Forelimb muscle (tissue), 1 donor: ENCODE measurements around the gene SLIT3. TPM values are rescaled to one million over a fixed set of nuclear protein-coding genes. Genes with fewer than 3 reads are reported as not detected.

Source experiments
- DNase-seq: peaks from one replicate; pipeline ENCODE4 v3.0.0-alpha.2; 2013; ENCODE audit warnings: low read depth
- polyA plus RNA-seq: library from polyadenylated mRNA; unstranded; fragments of 120-200 nt; gene quantifications from one replicate; pipeline ENCODE4 v1.2.1, GENCODE V29; 2013; ENCODE audit not compliant: insufficient read length

Gene SLIT3
- polyA plus RNA-seq, 1 donor, result 6.8 TPM

- DNase-seq, result no peak
Measured at GRCh38 chr5:169029661-169030274, 271.2 kb downstream of the SLIT3 start.

- DNase-seq, result no peak
Measured at GRCh38 chr5:169029037-169029436, 271.9 kb downstream of the SLIT3 start.

GRCh38 chr5:169027501-169028061, 273.4 kb downstream of the SLIT3 start:
- no peak for DNase-seq

GRCh38 chr5:169025491-169025890, 275.4 kb downstream of the SLIT3 start:
- no peak for DNase-seq

GRCh38 chr5:169024421-169024820, 276.5 kb downstream of the SLIT3 start:
- DNase-seq, result no peak

GRCh38 chr5:169022718-169023117, 278.2 kb downstream of the SLIT3 start:
- no peak for DNase-seq

GRCh38 chr5:169020102-169020501, 280.8 kb downstream of the SLIT3 start:
- no peak for DNase-seq

- no peak for DNase-seq
Measured at GRCh38 chr5:169018925-169019324, 282.0 kb downstream of the SLIT3 start.

- no peak for DNase-seq
Measured at GRCh38 chr5:169015991-169016390, 284.9 kb downstream of the SLIT3 start.

GRCh38 chr5:169013846-169014245, 287.1 kb downstream of the SLIT3 start:
- no peak for DNase-seq

- no peak for DNase-seq
Measured at GRCh38 chr5:169013208-169013728, 287.7 kb downstream of the SLIT3 start.

GRCh38 chr5:169012450-169012849, 288.5 kb downstream of the SLIT3 start:
- DNase-seq, result no peak

- no peak for DNase-seq
Measured at GRCh38 chr5:169011451-169011850, 289.5 kb downstream of the SLIT3 start.

GRCh38 chr5:169011009-169011408, 289.9 kb downstream of the SLIT3 start:
- DNase-seq, result no peak

GRCh38 chr5:169009123-169009522, 291.8 kb downstream of the SLIT3 start:
- no peak for DNase-seq

- DNase-seq, result no peak
Measured at GRCh38 chr5:169006842-169007790, 293.8 kb downstream of the SLIT3 start.

- no peak for DNase-seq
Measured at GRCh38 chr5:169004551-169004950, 296.4 kb downstream of the SLIT3 start.

- no peak for DNase-seq
Measured at GRCh38 chr5:169003721-169004541, 297.0 kb downstream of the SLIT3 start.

- no peak for DNase-seq
Measured at GRCh38 chr5:169002953-169003555, 297.9 kb downstream of the SLIT3 start.

- DNase-seq, result no peak
Measured at GRCh38 chr5:169001394-169001793, 299.5 kb downstream of the SLIT3 start.

GRCh38 chr5:168995024-168995423, 305.9 kb downstream of the SLIT3 start:
- no peak for DNase-seq
